UCSD-AML1 (cell line): Measurements from ENCODE around the gene ACSM6.
"Not testable (repeated sequence)": the region's sequence is repeated elsewhere in the genome, so short reads cannot be mapped to it uniquely, and the experiment has no call there.

Experiments used
- DNase-seq: peaks from one replicate; lab custom pipeline; 2025; ENCODE audit not compliant: unreplicated experiment; lab: John Stamatoyannopoulos, UW

The ACSM6 gene

GRCh38 chr10:95214369-95214768, 20.3 kb downstream of the ACSM6 start:
- DNase-seq = no peak

- DNase-seq = no peak
Observed at GRCh38 chr10:95214793-95215192, 20.8 kb downstream of the ACSM6 start.

- DNase-seq = no peak
Observed at GRCh38 chr10:95217476-95217875, 23.4 kb downstream of the ACSM6 start.

GRCh38 chr10:95220539-95220938, 26.5 kb downstream of the ACSM6 start:
- no peak for DNase-seq

GRCh38 chr10:95221124-95221523, 27.1 kb downstream of the ACSM6 start:
- no peak for DNase-seq

- DNase-seq = no peak
Observed at GRCh38 chr10:95225136-95225535, 31.1 kb downstream of the ACSM6 start.

- DNase-seq = not testable (repeated sequence)
Observed at GRCh38 chr10:95228934-95229723, 35.1 kb downstream of the ACSM6 start.

- DNase-seq = no peak
Observed at GRCh38 chr10:95229724-95230627, 35.9 kb downstream of the ACSM6 start.

GRCh38 chr10:95230677-95231586, 36.9 kb downstream of the ACSM6 start:
- DNase-seq = not testable (repeated sequence)

GRCh38 chr10:95233377-95234034, 39.5 kb downstream of the ACSM6 start:
- no peak for DNase-seq

- DNase-seq = no peak
Observed at GRCh38 chr10:95234951-95235350, 40.9 kb downstream of the ACSM6 start.

GRCh38 chr10:95235676-95236067, 41.6 kb downstream of the ACSM6 start:
- DNase-seq = no peak

- DNase-seq = no peak
Observed at GRCh38 chr10:95236068-95236903, 42.2 kb downstream of the ACSM6 start.

- no peak for DNase-seq
Observed at GRCh38 chr10:95237376-95238170, 43.5 kb downstream of the ACSM6 start.

- DNase-seq = not testable (repeated sequence)
Observed at GRCh38 chr10:95240096-95240495, 46.1 kb downstream of the ACSM6 start.

GRCh38 chr10:95240811-95241210, 46.8 kb downstream of the ACSM6 start:
- DNase-seq = no peak

- DNase-seq = no peak
Observed at GRCh38 chr10:95241533-95241932, 47.5 kb downstream of the ACSM6 start.

- DNase-seq = no peak
Observed at GRCh38 chr10:95242581-95243317, 48.7 kb downstream of the ACSM6 start.
